GM18511 (cell line): ENCODE results near the gene EMC10.

Experiments
- ATAC-seq: cut with Tn5 transposase; IDR thresholded peaks from one replicate; pipeline ENCODE4 v1.9.1; 2021; ENCODE audit warnings: mild to moderate bottlenecking, moderate library complexity; ENCODE audit not compliant: unreplicated experiment

The EMC10 gene

GRCh38 chr19:50495020-50495531 lies 18.8 kb downstream of the EMC10 start:
- no peak for ATAC-seq

GRCh38 chr19:50496189-50497021 lies 20.1 kb downstream of the EMC10 start:
- no peak for ATAC-seq

- ATAC-seq, result no peak
Observed at GRCh38 chr19:50497022-50497405, 20.7 kb downstream of the EMC10 start.

DNA sequence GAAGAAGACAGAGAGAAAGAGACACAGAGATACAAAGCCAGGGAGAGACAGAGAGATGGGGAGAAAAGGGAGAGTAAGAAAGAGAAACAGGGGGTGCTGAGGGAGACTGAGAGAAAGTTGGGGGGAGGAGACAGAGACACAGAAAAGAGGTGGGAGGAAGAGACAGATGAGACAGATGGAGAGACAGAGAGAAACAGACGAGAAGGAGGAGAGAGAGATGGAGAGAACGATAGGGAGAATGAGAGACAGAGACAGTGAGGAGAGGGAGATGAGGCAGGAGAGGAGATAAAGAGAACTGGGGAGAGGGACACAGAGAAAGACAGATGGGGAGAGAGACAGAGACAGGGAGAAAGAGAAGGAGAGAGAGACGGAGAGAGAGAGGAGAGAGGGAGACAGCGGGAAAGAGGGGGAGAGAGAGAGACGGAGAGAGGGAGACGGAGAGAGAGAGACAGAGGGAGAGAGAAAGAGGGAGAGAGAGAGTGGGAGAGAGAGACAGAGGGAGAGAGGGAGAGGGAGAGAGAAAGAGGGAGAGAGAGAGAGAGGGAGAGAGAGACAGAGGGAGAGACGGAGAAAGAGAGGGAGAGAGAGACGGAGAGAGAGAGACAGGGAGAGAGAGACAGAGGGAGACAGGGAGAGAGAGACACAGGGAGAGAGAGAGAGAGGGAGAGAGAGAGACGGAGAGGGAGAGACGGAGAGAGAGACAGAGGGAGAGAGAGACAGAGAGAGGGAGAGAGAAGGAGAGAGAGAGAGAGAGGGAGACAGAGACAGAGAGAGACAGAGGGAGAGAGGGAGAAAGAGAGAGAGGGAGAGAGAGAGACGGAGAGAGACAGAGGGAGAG lies 22.1 kb downstream of the EMC10 start:
- no peak for ATAC-seq

DNA sequence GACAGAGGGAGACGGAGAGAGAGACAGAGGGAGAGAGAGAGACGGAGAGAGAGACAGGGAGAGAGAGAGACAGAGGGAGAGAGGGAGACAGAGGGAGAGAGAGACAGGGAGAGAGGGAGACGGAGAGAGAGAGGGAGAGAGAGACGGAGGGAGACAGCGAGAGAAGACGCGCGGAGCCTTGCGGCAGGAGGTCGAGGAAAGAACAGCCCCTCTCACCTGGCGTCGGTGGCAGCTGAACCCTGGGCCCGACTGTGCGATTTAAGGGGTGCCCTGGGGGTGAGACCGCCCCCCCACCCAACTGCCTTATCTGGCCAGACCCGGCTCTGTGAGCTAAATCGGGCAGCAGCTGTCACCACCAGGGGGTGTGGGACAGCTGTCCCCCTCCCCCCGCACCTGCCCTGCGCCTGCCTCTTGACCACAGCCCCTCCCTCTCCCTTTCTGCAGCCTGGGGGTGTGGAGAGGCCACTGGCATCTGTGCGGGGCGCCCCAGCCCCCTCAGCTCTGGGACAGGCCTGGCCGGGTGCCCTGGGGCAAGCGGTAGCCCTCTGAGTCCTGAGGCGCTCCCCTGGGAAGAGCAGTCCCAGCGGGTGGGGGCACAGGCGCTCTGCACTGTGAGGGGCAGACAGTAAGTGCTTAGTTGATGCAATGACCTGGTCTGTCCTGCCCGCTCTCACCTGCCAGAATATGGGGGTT lies 23.9 kb downstream of the EMC10 start:
- no peak for ATAC-seq

- ATAC-seq, result no peak
Observed at GRCh38 chr19:50500753-50501151, 24.4 kb downstream of the EMC10 start.

DNA sequence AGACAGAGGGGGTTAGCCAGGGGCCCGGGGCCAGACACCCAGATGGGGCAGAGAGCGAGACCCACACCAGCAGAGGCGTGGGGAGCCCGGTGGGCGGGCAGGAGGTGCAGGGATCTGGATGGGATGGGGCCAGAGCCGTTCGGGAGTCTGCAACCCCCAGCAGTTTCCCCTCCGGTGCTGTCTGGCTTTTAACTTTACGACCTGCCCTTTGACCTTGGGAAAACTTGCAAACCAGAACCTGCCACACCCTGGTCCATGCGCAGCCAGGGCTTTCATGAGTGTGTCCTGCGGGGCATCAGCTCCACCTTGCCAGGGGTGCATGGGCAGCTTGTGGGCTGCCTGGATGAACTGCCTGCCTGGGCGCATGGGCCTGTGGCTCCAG lies 24.9 kb downstream of the EMC10 start:
- no peak for ATAC-seq

- ATAC-seq, result no peak
Observed at GRCh38 chr19:50501568-50502475, 25.5 kb downstream of the EMC10 start.

DNA sequence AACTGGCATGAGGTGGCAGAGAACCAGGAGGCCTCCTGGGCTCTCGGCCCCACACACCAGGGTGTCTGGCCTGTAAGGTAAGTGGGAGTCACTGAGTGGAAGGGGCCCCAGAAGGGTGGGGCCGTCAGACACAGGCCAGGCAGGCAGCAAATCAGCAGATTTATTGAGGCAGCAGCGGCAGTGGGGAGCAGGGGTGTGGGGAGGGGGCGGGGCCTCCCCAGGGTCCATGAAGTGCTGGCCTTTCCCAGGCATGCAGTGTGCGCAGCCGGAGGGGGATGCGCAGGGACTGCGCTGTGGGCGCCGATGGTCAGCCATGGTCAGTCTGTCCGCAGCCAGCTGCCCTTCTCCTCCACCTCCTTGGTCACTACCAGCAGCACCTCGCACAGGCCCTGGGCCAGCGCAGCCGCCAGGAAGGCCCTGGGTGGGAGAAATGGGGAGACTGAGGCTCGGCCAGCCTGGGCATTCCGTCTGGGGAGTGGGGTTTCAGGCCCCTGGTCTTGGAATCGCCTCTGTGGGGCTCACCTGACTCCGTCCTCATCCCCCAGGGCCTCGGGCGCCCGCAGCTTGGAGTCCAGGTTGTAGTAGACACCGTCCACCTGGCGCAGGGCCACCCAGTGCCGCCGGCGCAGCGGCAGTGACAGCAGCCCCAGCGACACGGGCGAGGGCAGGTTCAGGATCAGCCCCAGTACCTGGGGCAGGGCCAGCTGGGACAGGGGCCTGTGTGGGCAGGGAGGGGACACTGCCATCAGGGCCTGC lies 29.7 kb downstream of the EMC10 start:
- no peak for ATAC-seq

- no peak for ATAC-seq
Observed at GRCh38 chr19:50506700-50507099, 30.4 kb downstream of the EMC10 start.

GRCh38 chr19:50507376-50507775 lies 31.1 kb downstream of the EMC10 start:
- no peak for ATAC-seq

DNA sequence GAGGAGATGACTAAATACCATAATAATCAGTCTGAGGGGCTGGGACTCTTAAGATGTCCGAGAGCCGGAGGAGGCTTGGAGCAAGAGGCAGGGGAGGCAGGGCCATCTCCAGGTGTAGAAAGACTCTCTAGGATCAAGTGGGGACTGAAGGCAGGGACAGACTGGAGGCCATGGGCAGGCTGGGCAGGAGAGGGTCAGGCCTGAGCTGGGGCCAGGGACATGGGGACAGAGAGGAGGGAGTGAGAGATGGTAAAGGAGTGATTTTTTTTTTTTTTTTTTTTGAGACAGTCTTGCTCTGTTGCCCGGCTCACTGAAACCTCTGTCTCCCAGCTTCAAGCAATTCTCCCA lies 32.5 kb downstream of the EMC10 start:
- no peak for ATAC-seq

- no peak for ATAC-seq
Observed at GRCh38 chr19:50509366-50509765, 33.1 kb downstream of the EMC10 start.

DNA sequence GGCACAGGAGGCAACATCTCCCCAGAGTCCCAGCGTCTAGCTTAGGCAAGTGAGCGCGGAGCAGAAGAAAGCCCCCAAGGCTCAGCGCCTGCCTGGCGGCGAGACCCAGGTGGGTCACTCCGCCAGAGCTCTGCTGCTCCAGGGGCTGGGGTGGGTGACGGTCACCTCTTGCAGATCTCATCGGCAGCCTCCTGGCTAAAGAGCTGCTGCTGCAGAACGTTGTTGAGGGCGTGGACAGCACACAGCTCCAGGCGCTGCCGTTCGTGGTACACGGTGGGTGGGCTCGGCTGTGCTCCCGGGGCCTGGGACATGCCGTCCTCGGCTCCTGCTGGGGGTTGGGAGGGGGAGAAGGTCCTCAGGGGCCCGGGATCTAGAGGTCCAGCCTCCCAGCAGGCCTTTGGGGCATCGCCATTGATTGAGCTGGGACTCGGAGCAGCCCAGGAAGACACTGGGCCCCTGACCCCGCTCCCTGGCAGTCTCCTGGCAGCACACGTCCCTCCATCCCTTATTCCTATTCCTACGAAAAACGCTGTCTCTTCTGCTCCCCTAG lies 33.9 kb downstream of the EMC10 start:
- no peak for ATAC-seq

DNA sequence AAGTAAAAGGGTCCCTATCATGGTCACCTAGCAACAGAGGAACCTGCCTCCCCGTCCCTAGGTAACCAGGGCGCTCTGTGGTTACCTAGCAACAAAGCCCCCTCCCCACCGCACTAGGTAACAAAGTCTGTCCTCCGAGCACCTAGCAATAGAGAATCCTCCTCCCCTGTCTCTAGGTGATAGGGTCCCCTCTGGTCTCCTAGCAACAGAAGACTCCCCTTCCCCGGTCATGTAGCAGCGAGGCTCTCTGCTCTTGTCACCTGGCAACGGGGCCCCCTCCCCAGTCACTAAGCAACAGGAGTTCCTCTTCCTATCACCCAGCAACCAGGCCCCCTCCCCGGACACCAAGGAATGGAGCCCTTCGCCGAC lies 34.4 kb downstream of the EMC10 start:
- ATAC-seq, result no peak

DNA sequence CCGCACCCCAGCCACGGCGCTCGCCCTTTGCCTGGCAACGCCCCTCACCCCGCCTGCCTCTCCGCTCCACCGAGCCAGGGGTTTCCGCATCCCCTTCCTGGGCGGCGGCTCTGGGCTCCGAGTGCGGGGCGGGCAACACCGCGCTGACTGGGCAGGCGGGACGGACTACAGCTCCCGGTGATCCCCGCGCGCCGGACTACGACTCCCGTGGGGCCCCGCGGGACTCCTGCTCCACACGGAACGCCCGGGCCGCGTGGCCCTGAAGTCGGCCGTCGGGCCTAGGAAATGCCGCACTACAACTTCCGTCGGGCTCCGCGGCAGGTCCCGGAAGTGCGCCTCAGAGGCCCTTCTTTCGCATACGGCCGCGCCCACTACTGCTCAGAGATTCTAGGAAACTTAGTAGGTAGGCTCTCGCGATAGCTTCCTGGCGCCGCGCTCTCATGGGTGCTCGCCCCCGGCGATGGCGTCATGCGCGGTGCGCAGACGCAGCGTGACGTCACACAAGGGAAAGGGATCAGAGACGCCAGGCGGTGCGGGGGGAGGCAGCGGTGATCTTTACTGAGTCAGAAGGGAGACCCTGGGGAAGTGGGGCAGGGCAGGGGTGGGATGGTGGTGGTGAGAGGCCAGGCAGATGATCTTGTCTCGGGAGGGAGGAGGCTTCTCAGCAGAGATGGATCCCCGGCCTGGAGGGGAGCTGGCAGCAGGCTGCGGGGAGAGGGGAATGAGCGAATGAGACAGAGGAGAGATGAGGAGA lies 34.9 kb downstream of the EMC10 start, which contains the start of gene JOSD2:
Gene JOSD2, minus strand, starts transcription at position 123 of the 754 bp plus-strand sequence. CDS start 760 bp downstream, outside the sequence.
- peak; percentile 85 for ATAC-seq

GRCh38 chr19:50512112-50512998 lies 36.0 kb downstream of the EMC10 start:
- ATAC-seq, result no peak
